Uterus (tissue), 4 donors: ENCODE results near the gene KLHL12. TPM values are rescaled to one million over a fixed set of nuclear protein-coding genes. Genes with fewer than 3 reads are reported as not detected.
A peak's percentile ranks its signal among the peaks of the same experiment; 100 is the strongest.

Experiments used
- DNase-seq, 2 donors: peaks; one replicate each; pipeline ENCODE4 v3.0.0-alpha.2; 2019 to 2020
- H3K27ac ChIP-seq, 2 donors: fragments of 200-600 bp; sonication (generic); 1 replicate in 1 of 2; 2 replicates in 1 of 2; pipeline ENCODE4 v1.5.1; 2016 to 2018
- H3K27me3 ChIP-seq, 2 donors: fragments of 200-600 bp; sonication (generic); one replicate each; pipeline ENCODE4 v1.5.1; 2018 to 2019; ENCODE audit warnings: control low read depth in 1 of 2
- H3K36me3 ChIP-seq, 2 donors: fragments of 200-600 bp; sonication (generic); one replicate each; pipeline ENCODE4 v1.5.1; 2019; ENCODE audit warnings: control low read depth in 1 of 2
- H3K4me1 ChIP-seq, 2 donors: fragments of 200-600 bp; sonication (generic); one replicate each; pipeline ENCODE4 v1.5.1; 2018 to 2019; ENCODE audit warnings: control low read depth in 1 of 2
- H3K4me3 ChIP-seq, 2 donors: fragments of 200-600 bp; sonication (generic); 1 replicate in 1 of 2; 2 replicates in 1 of 2; pipeline ENCODE4 v1.5.1; 2018 to 2019; ENCODE audit warnings: mild to moderate bottlenecking in 1 of 2
- H3K9me3 ChIP-seq, 2 donors: fragments of 200-600 bp; sonication (generic); one replicate each; pipeline ENCODE4 v1.5.1; 2019; ENCODE audit warnings: control low read depth in 1 of 2
- CTCF ChIP-seq, 4 experiments: fragments of 200-600 bp in 2 of 4; fragments of 450-650 bp in 2 of 4; sonication (generic) in 2 of 4; IDR thresholded peaks; one replicate each; pipeline ENCODE4 v1.5.1; 2016 to 2019; ENCODE audit warnings: antibody characterized with exemption in 4 of 4, mild to moderate bottlenecking in 2 of 4, moderate library complexity in 1 of 4
- POLR2A ChIP-seq, 2 donors: fragments of 450-650 bp; IDR thresholded peaks; one replicate each; pipeline ENCODE4 v1.6.1; 2016; ENCODE audit warnings: antibody characterized with exemption in 2 of 2, mild to moderate bottlenecking in 1 of 2, moderate library complexity in 1 of 2
- intact Hi-C: fragments of 100-400 bp; cut with DNase I; formaldehyde crosslinking; loops from one replicate; pipeline ENCODE4 v1.15.1; 2023; ENCODE audit warnings: low total_unique reads
- total RNA-seq, 4 donors: library from RNA; depleted of rRNA in 3 of 4; stranded (reverse); fragments of >200 nt in 3 of 4; gene quantifications; one replicate each; pipeline versions ENCODE4 v1.1.0 to v1.2.4, GENCODE V29; 2014 to 2023
- donor health status: DM: yes; HTN: yes; CAD: no.

The KLHL12 gene
- total RNA-seq, 4 donors from 2014 or later, result 6.4 to 34.1 (median 20.4) TPM

DNA sequence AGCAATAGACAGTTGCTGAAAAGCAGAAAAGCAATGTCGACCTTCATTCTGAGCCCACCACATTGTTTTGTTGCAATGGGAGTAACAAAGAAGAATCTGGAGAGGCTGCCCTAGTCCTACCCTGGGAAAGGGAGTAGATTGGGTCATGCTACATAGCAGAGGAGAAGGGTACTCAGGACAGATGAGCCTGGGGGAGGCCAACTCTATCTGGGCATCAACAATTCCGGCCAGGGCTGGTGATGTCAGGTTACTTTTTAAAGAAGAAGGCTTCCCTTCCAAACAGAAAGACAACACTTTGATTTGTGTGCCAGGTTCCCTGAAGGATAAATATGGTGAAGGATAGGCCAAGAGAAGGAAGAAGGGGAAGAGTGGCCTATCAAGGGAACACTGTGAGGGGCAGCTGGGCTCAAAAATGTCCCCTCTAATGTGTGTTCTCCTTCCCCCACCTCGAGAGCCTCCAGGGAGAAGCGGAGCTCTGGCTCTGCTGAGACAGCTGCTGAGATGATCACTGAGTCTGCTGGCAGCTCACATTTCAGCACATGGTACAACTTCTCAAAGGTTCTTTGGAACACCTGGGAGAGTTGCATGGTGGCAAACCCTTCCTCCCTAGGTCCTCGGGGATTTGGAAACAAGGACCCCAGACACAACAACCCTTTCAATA is 34.3 kb upstream of the KLHL12 start:
- Histone ChIP-seq H3K4me1 (peaks cover 0 to 7% of the 10 kb centered on the region in 2 donors), H3K36me3 (no peaks in the 10 kb centered on the region), H3K4me3 (no peak overlapping the region), H3K27me3 (no peaks in the 10 kb centered on the region), H3K9me3 (no peaks in the 10 kb centered on the region), H3K27ac (no peak overlapping the region)
- DNase-seq, result no peak
- intact Hi-C loops, result no loop called here
- TF ChIP-seq CTCF (IDR thresholded peaks at IDR 0.05) (no peak), POLR2A (IDR thresholded peaks at IDR 0.05) (no peak)

GRCh38 chr1:202959276-202959620 is 32.2 kb upstream of the KLHL12 start:
- DNase-seq, result no peak
- Histone ChIP-seq H3K27me3 (no peaks in the 10 kb centered on the region), H3K9me3 (no peaks in the 10 kb centered on the region), H3K36me3 (no peaks in the 10 kb centered on the region), H3K4me3 (no peak overlapping the region), H3K27ac (no peak overlapping the region), H3K4me1 (peaks cover 0 to 8% of the 10 kb centered on the region in 2 donors)
- TF ChIP-seq POLR2A (IDR thresholded peaks at IDR 0.05), result no peak
- TF ChIP-seq CTCF (IDR thresholded peaks at IDR 0.05), result no peak
- intact Hi-C loops, result no loop called here

DNA sequence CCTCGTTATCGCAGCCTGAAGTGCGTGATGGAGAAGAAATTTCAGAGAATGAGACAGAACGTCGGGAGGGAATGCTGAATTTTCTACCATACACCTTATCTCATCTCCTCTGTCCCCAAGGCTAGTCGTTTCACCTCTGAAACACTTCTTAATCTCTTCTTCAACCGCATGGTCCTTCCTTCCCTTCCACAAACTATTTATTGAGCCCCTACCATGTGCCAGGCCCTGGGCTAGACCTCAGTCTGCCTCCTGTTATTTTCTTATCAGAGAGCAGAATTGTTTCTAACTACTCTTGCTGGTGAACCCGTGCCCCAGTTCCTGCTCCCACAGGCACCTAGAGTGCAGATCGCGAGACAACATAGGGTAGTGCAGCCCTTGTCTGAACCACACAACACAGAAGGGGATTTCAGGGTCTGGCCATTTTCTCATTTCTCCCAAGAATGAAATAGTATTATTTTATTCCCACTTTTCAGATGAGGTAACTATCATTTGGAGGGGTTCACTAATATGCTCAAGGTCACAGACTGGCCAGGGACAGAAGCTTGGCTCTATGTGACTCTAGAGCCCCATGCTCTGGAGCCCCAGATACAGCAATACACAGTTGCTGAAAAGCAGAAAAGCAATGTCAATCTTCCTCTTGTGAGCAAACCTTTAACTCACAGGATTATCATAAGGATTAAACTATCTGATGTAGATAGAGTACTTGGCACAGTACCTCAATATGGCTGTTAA is 31.7 kb upstream of the KLHL12 start:
- Histone ChIP-seq H3K4me3 (peak overlapping the region; percentile 40 to 93), H3K36me3 (no peaks in the 10 kb centered on the region), H3K9me3 (no peaks in the 10 kb centered on the region), H3K4me1 (peaks cover 0 to 8% of the 10 kb centered on the region in 2 donors), H3K27ac (peak overlapping the region; percentile 89 to 98), H3K27me3 (no peaks in the 10 kb centered on the region)
- TF ChIP-seq CTCF (IDR thresholded peaks at IDR 0.05) (no peak), POLR2A (IDR thresholded peaks at IDR 0.05) (no peak)
- intact Hi-C loops, result no loop called here
- DNase-seq, result no peak

DNA sequence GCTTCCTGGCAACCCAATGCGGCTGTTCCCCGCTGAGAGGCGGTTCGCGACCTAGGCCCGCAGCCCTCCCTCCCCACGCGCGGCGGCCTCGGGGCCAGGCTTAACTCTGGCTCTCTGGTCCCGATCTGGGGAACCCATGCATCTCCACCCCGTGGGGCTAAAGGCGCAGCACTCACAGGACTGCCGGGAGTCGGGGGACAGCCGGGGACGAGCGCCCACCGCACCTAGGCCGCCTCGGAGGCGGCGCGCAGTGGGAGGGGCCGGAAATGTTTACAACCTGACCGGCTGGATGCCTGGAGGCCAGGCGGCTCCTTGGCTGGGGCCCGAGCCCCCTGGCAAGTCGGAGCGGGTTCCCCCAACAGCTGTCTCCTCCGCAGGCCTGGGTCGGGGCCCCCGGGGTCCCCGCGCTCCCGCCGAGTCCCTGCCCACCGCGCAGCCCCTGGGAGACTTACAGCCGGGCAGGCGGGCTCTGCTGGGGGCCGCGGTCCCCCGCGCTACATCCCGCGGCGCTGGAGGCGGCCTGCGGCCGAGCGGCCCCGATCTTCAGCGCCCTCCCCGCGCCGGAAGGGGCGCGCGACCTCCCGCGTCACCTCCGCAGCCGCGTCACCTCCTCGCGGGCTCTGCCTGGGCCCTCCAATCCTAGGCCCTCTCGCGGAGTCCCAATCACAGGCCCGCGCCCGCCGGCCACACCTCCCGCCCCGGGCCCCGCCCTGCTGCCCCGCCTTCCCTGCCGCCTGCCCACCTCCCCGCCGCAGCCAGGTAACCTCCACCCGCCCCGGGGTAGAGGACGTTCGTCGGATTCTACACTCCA is 30.9 kb upstream of the KLHL12 start, which contains the start of gene ADIPOR1:
Gene ADIPOR1 (minus strand): TSS at position 580 of the 811 bp plus-strand sequence. CDS start 7,242 bp downstream, outside the sequence.
- H3K4me3 ChIP-seq, result peak within 1 kb of the TSS; percentile 90 to 93
- no peaks in the 10 kb centered on the region for H3K36me3 ChIP-seq
- TF ChIP-seq POLR2A (IDR thresholded peaks at IDR 0.05) (peak; percentile 93 to 98), CTCF (IDR thresholded peaks at IDR 0.05) (peak in 1 of 4 experiments; percentile 30)
- H3K27ac ChIP-seq, result peak within 1 kb of the TSS; percentile 89 to 98
- peak; percentile 87 to 89 for DNase-seq
- no peaks in the 10 kb centered on the region for H3K9me3 ChIP-seq
- H3K27me3 ChIP-seq, result no peaks in the 10 kb centered on the region
- intact Hi-C loops, result no loop called here
- peaks cover 0 to 8% of the 10 kb centered on the region in 2 donors for H3K4me1 ChIP-seq
